ENCODE results near the gene MTFR2.

GRCh38 chr6:136216503-136217401 lies 33.4 kb downstream of the MTFR2 start:
- TF ChIP-seq CTCF (IDR thresholded peaks at IDR 0.05; ENCODE audit: insufficient read depth, low read length, poor library complexity, severe bottlenecking) (no peak), EZH2phosphoT487 (conservative IDR thresholded peaks at IDR 0.05; ENCODE audit: low read length) (no peak)
